Skeletal muscle cell (primary cell): ENCODE data around the gene TMEM259.

Experiments
- DNase-seq: peaks from one replicate; pipeline ENCODE4 v3.0.0-alpha.2; 2010; ENCODE audit warnings: low read depth
- H3K4me3 ChIP-seq: 2 replicates; pipeline ENCODE4 v1.5.1; 2011; ENCODE audit warnings: low read depth, mild to moderate bottlenecking, control low read depth, low read length, moderate library complexity

Gene TMEM259

DNA sequence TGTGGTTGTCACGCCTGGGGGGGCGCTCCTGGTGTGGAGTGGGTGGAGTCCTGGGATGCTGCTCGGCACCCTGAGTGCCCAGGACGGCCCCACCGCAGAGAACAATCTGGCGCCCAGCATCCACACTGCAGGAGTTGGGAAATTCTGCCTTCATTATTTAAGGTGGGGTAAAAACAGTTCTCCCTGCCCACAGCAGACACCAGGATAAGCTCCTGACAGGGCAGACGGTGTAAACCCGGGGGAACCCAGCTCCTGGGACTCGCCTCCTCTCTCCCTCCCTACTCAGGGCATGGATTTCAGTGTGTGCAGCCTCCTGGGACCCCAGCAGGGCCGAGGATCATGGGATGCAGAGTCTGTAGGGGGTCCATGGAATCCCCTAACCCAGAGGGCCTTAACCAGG lies 44.4 kb downstream of the TMEM259 start:
- DNase-seq, result no peak
- no peak overlapping the region for H3K4me3 ChIP-seq

DNA sequence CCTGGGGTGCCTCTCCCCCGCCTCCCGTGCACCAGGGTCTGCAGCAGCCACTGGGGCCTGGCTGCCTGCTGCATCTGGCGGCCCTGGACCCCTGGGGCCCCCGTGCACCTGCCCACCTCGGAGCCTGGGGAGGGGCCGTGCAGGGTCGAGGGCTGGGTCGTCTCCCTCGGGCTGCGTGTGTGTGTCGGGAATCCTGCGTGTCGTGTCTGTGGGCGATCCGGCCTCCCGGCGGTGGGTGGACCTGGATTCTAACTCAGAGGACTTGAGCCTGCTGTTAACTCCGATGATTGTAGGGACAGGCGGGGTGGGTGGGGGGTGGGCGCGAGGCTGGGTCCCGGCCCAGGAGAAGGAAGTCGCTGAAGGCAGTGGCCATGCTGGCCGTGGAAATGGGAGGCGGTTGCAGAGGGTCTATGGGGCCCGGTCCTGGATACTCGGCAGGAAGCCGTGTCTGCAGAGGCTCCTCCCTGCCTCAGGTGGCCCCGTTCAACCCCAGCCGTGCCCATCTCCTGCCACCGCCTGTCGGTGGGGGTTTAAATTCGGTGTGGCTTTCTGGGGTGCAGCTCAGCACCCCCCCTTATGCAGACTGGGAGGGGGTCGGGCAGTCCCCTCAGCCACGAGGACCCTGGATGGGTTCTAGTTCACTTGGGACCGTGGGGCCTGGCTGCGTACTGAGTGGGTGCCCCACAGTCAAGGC lies 46.2 kb downstream of the TMEM259 start:
- no peak overlapping the region for H3K4me3 ChIP-seq
- no peak for DNase-seq

DNA sequence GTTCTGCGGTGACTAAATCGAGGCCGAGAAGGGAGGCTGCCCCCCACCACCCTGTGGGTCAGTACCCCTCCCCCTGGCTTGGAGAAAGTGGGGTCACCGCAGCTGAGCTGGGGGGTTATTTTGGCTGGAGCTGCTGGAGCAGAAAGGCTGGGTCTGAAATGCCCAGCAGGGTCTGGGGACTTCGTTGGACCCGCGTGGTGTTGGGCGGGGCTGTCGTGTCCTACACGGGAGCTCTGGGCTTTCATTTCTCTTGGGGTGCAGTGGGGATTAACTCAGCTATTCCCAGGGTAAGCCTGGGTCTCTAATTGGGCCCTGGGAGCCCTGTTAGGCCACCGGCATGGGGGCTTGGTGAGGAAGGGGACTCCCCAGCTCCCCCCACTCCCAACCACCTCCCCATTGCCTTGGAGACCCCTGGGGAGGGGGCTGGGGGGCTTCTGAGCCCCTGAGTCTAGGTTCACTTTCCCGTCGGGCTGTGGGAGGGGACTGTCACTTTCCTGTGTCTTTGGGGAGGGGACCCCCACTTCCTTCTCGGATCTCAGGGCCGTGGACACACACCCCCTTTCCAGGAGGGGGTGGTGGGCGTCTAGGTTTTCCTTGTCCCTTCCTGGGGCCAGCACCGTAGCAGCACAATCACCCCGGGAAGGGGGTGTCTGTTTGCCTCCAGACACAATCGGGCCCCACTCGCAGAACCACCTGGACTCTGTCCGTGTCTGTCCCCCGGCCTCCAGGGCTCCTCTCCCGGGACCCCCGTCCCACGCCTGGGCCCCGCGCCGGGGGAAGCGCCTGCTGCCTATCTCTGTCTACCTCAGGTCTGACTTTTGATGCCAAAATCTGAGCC lies 47.0 kb downstream of the TMEM259 start:
- H3K4me3 ChIP-seq, result no peak overlapping the region
- no peak for DNase-seq

DNA sequence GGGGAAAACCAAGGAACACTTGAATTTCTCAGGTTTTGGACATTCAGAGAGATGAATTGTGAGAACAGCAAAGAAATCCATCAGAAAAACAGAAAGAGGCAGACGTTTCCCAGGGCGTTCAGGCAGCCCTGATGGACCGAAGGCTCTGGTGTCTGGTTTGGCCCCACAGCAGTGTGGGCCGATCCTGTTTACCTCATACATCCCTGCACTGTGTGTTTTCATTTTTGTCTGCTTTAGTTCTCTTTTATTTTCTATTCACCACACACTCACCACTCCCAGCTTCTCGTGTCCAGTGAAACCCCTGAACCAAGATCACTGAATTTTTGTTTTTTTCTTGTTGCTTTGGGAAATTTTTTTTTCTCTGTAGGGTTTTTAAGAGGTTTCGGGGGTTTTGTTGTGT lies 48.6 kb downstream of the TMEM259 start:
- no peak for DNase-seq
- no peak overlapping the region for H3K4me3 ChIP-seq

DNA sequence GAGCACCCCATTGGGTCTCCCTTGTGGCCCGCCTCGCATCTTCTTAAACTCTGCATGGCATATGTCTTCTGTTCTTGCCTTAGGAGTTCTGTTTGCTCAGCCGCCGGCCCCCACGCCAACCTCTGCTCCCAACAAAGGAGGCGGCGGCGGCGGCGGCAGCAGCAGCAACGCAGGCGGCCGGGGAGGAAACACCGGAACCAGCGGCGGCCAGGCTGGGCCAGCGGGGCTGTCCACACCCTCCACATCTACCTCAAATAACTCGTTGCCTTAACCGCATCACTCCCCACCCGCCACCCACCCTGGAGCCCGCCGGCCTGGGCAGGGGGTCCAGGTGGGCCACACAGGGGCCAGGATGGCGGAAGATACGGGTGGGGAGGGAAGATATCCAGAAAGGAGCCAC lies 49.1 kb downstream of the TMEM259 start:
- no peak overlapping the region for H3K4me3 ChIP-seq
- no peak for DNase-seq

DNA sequence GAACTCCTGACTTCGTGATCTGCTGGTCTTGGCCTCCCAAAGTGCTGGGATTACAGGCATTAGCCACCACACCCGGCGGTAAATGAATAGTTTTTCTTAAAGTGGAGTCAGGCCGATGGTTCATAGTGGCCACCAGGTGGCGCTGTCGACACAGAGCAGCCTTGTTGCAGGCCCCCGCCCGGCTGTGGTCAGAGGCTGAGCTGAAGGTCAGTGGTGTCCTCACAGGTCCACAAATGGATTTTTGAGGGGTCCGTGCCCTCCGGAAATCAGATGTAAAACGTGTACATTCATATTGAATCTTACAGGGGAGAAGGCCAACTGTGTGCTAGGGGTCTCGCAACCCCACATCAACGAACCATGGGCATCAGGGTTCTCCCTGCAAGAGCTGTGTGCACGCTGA lies 50.2 kb downstream of the TMEM259 start:
- no peak overlapping the region for H3K4me3 ChIP-seq
- DNase-seq, result no peak

DNA sequence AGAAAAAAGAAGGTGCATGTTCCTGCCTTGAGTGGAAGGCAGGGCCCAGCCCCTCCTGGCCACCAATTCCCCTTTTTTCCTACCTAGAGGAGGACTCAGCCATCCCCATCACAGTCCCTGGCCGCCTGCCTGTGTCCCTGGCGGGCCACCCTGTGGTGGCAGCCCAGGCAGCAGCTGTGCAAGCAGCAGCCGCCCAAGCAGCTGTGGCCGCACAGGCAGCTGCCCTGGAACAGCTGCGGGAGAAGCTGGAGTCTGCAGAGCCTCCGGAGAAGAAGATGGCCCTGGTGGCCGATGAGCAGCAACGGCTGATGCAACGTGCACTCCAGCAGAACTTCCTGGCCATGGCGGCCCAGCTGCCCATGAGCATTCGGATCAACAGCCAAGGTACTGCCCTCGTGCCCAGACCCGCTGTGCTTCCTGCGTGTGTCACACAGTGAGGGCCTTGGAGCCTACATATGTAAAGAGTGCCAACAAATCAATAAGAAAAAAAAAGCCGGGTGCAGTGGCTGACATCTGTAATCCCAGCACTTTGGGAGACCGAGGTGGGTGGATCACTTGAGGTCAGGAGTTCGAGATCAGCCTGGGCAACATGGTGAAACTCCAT lies 54.3 kb downstream of the TMEM259 start:
- H3K4me3 ChIP-seq, result no peak overlapping the region
- DNase-seq, result no peak

DNA sequence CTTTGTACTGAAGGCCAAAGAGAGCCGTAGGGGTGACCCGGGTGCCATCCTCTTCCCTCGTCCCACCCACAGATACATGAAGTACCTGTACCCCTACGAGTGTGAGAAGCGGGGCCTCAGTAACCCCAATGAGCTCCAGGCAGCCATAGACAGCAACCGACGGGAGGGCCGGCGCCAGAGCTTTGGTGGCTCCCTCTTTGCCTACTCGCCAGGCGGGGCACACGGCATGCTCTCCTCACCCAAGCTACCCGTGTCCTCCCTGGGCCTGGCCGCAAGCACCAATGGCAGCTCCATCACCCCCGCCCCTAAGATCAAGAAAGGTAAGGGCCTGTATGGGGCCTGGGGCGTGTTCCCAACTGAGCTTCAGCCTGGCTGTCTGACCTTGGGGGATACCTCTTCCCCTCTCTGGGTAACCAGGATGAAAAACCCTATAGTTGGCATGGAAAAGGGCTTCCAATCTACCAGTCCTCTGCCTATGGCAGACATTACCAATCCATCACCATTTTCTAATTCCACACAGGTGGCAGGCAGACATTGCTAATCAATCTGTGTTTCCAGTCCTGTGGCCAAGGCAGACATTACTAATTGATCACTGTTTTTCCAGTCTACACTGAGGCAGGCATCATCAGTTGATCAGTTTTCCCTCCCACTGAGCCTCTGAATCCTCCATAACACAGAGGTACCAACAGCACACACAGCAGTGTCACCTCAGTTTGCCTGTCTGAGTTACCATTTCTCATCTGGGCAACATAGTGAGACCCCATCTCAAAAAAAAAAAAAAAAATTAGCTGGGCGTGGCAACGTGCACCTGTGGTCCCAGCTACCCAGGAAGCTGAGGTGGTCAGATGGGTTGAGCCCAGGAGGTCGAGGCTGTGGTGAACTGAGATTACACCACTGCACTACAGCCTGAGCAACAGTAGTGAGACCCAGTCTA lies 55.9 kb downstream of the TMEM259 start:
- H3K4me3 ChIP-seq, result no peak overlapping the region
- DNase-seq, result no peak

DNA sequence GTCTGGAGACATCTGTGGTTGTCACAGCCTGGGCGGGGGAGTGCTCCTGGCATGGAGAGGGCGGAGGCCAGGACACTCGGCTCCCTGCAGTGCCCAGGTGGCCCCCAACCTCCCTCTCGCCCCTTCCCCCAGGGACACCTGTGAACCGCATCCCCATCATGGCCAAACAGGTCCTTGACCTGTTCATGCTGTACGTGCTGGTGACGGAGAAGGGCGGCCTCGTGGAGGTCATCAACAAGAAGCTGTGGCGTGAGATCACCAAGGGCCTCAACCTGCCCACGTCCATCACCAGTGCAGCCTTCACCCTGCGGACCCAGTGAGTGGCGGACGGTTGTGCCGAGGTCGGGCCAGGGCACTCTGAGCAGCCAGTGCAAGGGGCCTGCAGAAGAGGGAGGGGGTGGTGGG lies 56.8 kb downstream of the TMEM259 start:
- DNase-seq, result no peak
- H3K4me3 ChIP-seq, result no peak overlapping the region

DNA sequence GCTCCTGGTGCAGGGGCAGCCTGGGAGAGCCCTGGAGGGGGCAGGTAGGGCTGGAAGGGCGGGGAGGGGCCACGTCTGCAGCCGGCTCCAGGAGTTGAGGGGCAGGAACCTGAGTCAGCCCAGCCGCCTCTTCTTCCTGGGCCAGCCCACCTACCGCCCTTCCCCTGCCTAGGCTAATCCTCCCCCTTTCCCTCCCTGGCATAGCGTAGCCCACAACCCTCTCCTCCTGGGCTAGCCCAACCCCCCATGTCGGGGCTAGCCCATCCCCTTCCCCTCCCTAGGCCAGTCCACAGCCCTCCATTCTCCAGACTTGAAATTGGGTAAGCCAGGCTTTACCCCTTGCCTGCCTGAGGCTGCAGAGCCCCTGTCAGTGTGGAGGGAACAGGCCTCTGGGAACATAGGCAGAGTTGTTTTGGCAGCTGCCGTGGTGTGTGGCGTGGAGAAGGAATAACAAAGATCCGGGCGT lies 57.4 kb downstream of the TMEM259 start:
- DNase-seq, result no peak
- no peak overlapping the region for H3K4me3 ChIP-seq

DNA sequence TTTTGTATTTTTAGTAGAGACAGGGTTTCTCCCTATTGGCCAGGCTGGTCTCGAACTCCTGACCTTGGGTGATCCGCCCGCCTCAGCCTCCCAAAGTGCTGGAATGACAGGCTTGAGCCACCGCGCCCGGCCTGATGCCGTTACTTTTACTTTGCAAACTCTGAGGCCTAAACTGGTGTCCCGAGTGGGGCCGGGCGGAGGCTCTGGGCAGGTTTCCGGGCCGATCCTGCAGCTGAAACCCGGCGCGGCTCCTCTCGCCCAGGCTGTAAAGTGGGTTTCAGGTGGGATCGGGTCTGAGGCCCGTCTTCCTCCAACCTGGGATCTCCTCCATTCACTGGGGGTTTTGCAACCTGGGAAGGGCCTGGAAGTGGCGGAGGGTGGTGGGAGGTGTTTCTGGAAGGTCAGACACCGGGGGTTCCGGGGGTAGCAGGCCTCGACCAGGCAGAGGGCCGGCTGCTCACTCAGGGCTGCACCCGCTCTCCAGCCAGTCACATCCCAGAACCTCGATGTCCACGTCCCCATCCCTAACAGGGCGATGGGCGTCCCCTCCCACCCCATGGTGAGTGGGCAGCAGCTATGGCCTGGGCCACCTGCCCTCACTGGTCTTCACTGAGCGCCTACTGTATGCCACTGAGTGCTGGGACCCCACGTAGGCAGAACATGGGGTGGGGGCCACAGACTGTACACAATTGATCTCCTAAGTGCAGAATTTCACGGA lies 58.1 kb downstream of the TMEM259 start:
- no peak overlapping the region for H3K4me3 ChIP-seq
- DNase-seq, result no peak

DNA sequence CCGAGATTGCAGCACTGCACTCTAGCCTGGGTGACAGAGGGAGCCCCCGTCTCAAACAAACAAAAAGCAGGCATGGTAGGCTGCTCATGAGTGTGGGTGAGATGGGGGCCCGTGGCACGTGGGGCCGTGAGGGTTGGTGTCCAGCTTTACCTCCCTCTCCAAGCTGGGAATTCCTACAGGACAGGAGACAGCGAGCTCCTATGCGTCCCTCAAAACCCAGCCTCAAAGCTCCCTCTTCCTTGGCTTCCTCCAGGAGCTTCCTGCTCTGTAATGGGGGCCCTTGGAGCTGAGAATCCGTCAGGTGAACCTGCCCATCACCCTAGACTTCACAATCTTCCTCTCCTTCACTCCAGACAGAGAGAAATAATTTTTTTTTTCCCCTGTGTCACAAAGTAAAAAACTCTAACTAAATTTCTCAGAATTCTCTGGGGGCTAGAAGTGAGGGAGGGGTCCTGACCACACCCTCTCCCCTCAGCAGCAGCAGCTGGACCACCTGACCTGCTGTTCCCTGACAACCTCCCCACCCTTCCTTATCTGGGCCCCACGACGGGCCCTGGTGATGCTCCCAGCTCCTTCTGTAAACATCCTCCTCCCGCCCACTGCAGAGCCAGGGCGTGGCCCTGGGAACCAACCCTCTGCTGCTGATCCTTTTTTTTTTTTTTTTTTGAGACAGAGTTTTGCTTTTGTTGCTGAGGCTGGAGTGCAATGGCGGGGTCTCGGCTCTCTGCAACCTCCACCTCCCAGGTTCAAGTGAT lies 58.9 kb downstream of the TMEM259 start:
- DNase-seq, result no peak
- no peak overlapping the region for H3K4me3 ChIP-seq

DNA sequence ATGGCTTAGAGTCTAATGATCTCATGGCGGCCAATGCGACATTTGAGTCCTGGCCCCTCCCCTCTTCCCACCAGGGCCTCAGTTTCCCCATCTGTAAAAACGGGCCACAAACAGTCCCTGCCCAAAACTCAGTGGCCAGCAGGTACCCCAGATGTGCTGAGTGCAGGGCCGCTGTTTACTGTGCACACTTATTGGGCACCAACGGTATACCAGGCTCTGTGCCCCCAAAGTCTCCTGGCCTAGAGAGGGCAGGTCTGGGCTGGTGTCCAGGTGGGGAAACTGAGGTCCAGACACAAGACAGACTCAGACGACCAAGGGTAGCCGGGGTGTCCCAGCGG lies 60.4 kb downstream of the TMEM259 start:
- H3K4me3 ChIP-seq, result no peak overlapping the region
- no peak for DNase-seq

DNA sequence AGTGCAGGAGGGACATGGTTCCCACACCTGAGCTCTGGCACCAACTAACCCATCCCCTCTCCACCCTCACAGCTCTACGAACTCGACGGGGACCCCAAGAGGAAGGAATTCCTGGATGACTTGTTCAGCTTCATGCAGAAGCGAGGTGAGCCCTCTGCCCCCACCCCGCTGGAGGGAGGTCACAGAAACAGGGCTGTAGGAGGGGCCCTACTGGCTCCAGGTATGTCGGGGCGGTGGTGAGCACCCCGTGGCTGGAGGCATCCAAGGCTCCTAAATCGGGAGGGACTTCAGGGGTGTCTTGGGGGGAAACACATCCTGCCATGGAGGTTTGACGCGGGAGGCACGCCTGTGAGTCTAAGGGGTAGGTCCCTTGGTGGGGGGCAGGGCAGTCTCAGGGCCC lies 60.9 kb downstream of the TMEM259 start:
- no peak for DNase-seq
- no peak overlapping the region for H3K4me3 ChIP-seq
